HG03565 (cell line): ENCODE results near the gene PCK2.

Experiments used
- ATAC-seq: cut with Tn5 transposase; IDR thresholded peaks from one replicate; pipeline ENCODE4 v1.9.1; 2021; ENCODE audit warnings: mild to moderate bottlenecking, moderate library complexity; ENCODE audit not compliant: unreplicated experiment

PCK2 gene

GRCh38 chr14:24074625-24075484 lies 19.3 kb upstream of the PCK2 start:
- ATAC-seq: no peak

- ATAC-seq: no peak
Observed at GRCh38 chr14:24075485-24076301, 18.4 kb upstream of the PCK2 start.

- no peak for ATAC-seq
Observed at GRCh38 chr14:24076302-24076601, 17.9 kb upstream of the PCK2 start.

- ATAC-seq: no peak
Observed at GRCh38 chr14:24077086-24077485, 17.0 kb upstream of the PCK2 start.

- no peak for ATAC-seq
Observed at GRCh38 chr14:24078146-24078545, 16.0 kb upstream of the PCK2 start.

GRCh38 chr14:24079491-24080141 lies 14.5 kb upstream of the PCK2 start:
- no peak for ATAC-seq

- no peak for ATAC-seq
Observed at GRCh38 chr14:24080142-24080530, 14.0 kb upstream of the PCK2 start.

- peak; percentile 71 for ATAC-seq
Observed at GRCh38 chr14:24080888-24081738, 13.0 kb upstream of the PCK2 start.

GRCh38 chr14:24081739-24082211 lies 12.3 kb upstream of the PCK2 start:
- no peak for ATAC-seq

GRCh38 chr14:24082411-24083080 lies 11.6 kb upstream of the PCK2 start:
- ATAC-seq: no peak

GRCh38 chr14:24083462-24083861 lies 10.6 kb upstream of the PCK2 start:
- no peak for ATAC-seq

GRCh38 chr14:24084440-24084839 lies 9.7 kb upstream of the PCK2 start:
- no peak for ATAC-seq

GRCh38 chr14:24085215-24085614 lies 8.9 kb upstream of the PCK2 start:
- ATAC-seq: no peak

GRCh38 chr14:24086193-24086955 lies 7.7 kb upstream of the PCK2 start:
- no peak for ATAC-seq

- no peak for ATAC-seq
Observed at GRCh38 chr14:24087004-24087403, 7.1 kb upstream of the PCK2 start.

- ATAC-seq: no peak
Observed at GRCh38 chr14:24088095-24088494, 6.0 kb upstream of the PCK2 start.

- ATAC-seq: no peak
Observed at GRCh38 chr14:24089890-24090289, 4.2 kb upstream of the PCK2 start.

- no peak for ATAC-seq
Observed at GRCh38 chr14:24092110-24092504, 2.0 kb upstream of the PCK2 start.

- ATAC-seq: no peak
Observed at GRCh38 chr14:24092505-24093206, 1.5 kb upstream of the PCK2 start.
